Frontal cortex (tissue), 4 donors: ENCODE results near the gene GARRE1. TPM values are rescaled to one million over a fixed set of nuclear protein-coding genes. Genes with fewer than 3 reads are reported as not detected.
"Not testable (repeated sequence)": the region's sequence is repeated elsewhere in the genome, so short reads cannot be mapped to it uniquely, and the experiment has no call there.

Source experiments
- DNase-seq, 2 donors: peaks; one replicate each; pipeline ENCODE4 v3.0.0; 2012; ENCODE audit warnings: low spot score in 2 of 2
- FAIRE-seq: peaks from 2 replicates; lab custom pipeline; 2012; peaks lifted over from hg19 to GRCh38; lab: Jason Lieb, UNC
- total RNA-seq: library from RNA; depleted of rRNA; stranded (reverse); fragments of >200 nt; gene quantifications from one replicate; pipeline ENCODE4 v1.2.3, GENCODE V29; 2014
- donor health status: control.
- donor health status: control.
- donor health status: control.

Gene GARRE1, protein sequence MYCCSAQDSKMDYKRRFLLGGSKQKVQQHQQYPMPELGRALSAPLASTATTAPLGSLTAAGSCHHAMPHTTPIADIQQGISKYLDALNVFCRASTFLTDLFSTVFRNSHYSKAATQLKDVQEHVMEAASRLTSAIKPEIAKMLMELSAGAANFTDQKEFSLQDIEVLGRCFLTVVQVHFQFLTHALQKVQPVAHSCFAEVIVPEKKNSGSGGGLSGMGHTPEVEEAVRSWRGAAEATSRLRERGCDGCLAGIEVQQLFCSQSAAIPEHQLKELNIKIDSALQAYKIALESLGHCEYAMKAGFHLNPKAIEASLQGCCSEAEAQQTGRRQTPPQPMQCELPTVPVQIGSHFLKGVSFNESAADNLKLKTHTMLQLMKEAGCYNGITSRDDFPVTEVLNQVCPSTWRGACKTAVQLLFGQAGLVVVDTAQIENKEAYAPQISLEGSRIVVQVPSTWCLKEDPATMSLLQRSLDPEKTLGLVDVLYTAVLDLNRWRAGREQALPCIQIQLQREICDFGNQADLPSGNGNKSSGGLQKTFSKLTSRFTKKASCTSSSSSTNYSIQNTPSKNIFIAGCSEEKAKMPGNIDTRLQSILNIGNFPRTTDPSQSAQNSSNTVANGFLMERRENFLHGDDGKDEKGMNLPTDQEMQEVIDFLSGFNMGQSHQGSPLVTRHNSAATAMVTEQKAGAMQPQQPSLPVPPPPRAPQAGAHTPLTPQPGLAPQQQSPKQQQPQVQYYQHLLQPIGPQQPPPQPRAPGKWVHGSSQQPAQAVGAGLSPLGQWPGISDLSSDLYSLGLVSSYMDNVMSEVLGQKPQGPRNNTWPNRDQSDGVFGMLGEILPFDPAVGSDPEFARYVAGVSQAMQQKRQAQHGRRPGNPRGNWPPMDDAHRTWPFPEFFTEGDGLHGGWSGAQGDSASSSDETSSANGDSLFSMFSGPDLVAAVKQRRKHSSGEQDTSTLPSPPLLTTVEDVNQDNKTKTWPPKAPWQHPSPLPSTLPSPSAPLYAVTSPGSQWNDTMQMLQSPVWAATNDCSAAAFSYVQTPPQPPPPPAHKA (N-terminal part only)
- 17.1 TPM for total RNA-seq

DNA sequence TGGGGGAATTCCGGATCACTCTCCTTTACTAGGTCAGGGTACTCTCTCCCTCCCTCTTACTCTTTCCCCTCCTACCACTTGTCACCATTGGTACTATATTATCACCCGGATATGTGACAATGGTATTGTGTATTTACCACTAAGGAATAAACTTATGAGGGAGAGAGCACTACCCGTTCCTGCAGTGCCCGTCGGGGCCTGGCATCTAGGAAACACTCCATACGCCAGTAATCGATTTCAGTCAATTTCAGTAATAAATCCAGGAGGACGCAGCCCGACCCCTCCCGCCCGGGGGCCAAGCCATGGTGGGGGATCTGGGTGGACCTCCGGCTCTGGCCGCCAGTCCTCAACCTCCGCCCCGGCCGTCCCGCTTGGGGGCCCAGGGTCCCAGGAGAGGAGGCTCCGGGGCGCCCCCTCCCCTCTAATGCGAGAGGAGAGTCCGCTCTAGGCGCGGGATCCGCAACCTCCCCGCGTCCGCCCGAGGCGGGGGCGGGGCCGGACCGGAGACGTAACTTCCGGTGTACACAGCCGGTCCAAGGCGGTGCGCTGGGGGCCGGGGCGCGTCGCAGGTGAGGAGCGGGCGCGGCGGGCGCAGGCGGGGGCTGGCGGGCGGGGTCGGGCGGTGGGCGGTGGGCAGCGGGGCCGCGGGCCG is at the start of gene GARRE1:
GARRE1 (plus strand) TSS at position 509 of the 652 bp plus-strand sequence. CDS start 45,920 bp downstream, outside the sequence.
- FAIRE-seq: no peak
- peak; percentile 90 to 94 for DNase-seq

GRCh38 chr19:34205324-34205723 is 49.0 kb upstream of the GARRE1 start:
- not testable (repeated sequence) for FAIRE-seq, DNase-seq

GRCh38 chr19:34208291-34208884 is 46.0 kb upstream of the GARRE1 start:
- FAIRE-seq: no peak
- DNase-seq: no peak

GRCh38 chr19:34209726-34210125 is 44.6 kb upstream of the GARRE1 start:
- FAIRE-seq (no peak), DNase-seq (no peak)

GRCh38 chr19:34213283-34213682 is 41.1 kb upstream of the GARRE1 start:
- no peak for DNase-seq
- no peak for FAIRE-seq

DNA sequence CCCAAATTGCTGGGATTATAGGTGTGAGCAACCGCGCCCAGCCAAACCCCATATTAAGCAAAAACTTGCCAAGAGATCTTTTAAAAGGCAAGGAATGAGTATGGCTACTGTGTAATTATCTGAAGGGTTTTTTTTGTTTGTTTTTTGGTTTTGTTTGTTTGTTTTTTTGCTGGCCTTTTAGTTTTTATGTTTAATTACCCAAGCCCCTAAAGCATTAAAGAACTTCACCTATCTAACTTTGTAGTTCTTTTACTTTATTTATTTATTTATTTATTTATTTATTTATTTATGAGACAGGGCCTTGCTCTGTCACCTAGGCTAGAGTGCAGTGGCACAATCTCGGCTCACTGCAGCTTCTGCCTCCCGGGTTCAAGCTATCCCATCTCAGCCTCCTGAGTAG is 40.3 kb upstream of the GARRE1 start:
- FAIRE-seq (no peak), DNase-seq (no peak)

- no peak for DNase-seq
- FAIRE-seq: no peak
Measured at GRCh38 chr19:34215006-34215665, 39.2 kb upstream of the GARRE1 start.

DNA sequence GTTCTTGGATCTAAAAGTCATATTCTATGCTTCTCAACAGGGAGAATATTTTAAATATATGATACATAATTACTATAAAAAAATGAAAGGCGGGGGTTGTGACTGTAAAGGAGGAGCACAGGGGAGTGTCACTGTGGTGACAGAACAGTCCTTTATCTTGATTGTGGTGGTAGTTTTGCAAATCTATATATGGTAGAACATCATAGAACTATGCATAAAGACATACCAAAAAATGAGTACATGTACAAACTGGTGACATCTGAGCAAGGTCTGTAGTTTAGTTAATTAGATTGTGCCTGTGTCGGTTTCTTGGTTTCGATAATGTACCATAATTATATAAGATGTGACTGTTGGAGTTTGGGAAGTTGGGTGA is 38.7 kb upstream of the GARRE1 start:
- no peak for DNase-seq
- no peak for FAIRE-seq

DNA sequence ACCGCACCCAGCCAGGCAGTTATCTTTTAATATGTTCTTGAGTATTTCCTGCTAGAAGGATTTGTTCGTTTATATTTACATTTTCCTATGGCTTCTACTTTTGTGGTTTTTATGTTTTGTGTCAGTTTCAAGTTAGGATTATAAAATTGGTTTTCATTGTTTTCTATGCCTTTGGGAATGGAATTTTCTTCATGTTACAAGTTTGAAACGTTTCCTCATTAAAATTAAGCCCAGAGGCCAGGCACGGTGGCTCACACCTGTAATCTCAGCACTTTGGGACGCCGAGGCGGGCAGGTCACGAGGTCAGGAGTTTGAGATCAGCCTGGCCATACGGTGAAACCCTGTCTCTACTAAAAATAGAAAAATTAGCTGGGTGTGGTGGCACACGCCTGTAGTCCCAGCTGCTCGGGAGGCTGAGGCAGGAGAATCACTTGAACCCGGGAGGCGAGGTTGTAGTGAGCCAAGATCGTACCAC is 37.6 kb upstream of the GARRE1 start:
- DNase-seq, FAIRE-seq: not testable (repeated sequence)

GRCh38 chr19:34217952-34218817 is 36.2 kb upstream of the GARRE1 start:
- FAIRE-seq: no peak

GRCh38 chr19:34218818-34219164 is 35.6 kb upstream of the GARRE1 start:
- DNase-seq (no peak), FAIRE-seq (no peak)

More at GRCh38 chr19:34217952-34218817, 36.2 kb upstream of the GARRE1 start:
- no peak for DNase-seq

- no peak for FAIRE-seq
- DNase-seq: peak in 1 of 2 donors; percentile 44
Measured at GRCh38 chr19:34220472-34221063, 33.8 kb upstream of the GARRE1 start.

GRCh38 chr19:34222386-34222785 is 32.0 kb upstream of the GARRE1 start:
- FAIRE-seq (no peak), DNase-seq (no peak)

- FAIRE-seq: no peak
- no peak for DNase-seq
Measured at GRCh38 chr19:34224996-34225658, 29.2 kb upstream of the GARRE1 start.

DNA sequence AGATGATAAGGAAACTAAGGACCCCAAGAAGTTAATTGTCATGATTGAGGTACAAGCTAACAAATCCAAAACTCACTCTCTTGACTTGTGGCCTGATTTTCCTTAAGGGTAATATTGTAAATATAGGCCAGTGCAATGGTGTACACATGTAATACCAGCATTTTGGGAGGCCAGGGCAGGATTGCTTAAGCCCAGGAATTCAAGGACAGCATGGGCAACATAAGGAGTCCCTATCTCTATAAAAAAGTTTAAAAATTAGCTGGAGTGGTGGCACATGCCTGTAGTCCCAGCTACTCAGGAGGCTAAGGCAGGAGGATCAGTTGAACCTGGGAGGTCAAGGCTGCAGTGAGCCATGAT is 28.7 kb upstream of the GARRE1 start:
- FAIRE-seq (no peak), DNase-seq (no peak)

- DNase-seq: no peak
- no peak for FAIRE-seq
Measured at GRCh38 chr19:34226036-34226435, 28.3 kb upstream of the GARRE1 start.

GRCh38 chr19:34228347-34228746 is 26.0 kb upstream of the GARRE1 start:
- no peak for DNase-seq
- FAIRE-seq: no peak
